HepG2 (cell line): ENCODE data around the gene ARID3C. TPM values are rescaled to one million over a fixed set of nuclear protein-coding genes. Genes with fewer than 3 reads are reported as not detected.

Experiments used
- HNRNPLL ChIP-seq: fragments of 200-400 bp; formaldehyde crosslinking; IDR thresholded peaks from 2 replicates; pipeline ENCODE4 v1.6.1; 2017; ENCODE audit warnings: mild to moderate bottlenecking, low read depth, low read length; ENCODE audit not compliant: poor library complexity, severe bottlenecking
- MYC ChIP-seq: sonication (generic); formaldehyde crosslinking; IDR thresholded peaks from 2 replicates; pipeline ENCODE4 v1.9.0; 2021; ENCODE audit warnings: missing genetic modification reagents, borderline replicate concordance
- ZFP36L2 ChIP-seq: sonication (generic); formaldehyde crosslinking; IDR thresholded peaks from 2 replicates; pipeline ENCODE4 v1.4.0; 2020; ENCODE audit warnings: missing genetic modification reagents
- ZNF446 ChIP-seq: sonication (generic); formaldehyde crosslinking; IDR thresholded peaks from 2 replicates; pipeline ENCODE4 v1.5.0; 2020; ENCODE audit warnings: mild to moderate bottlenecking, missing genetic modification reagents
- ZXDC ChIP-seq: sonication (generic); formaldehyde crosslinking; IDR thresholded peaks from 2 replicates; pipeline ENCODE4 v1.5.0; 2020; ENCODE audit warnings: mild to moderate bottlenecking, missing genetic modification reagents
- polyA plus RNA-seq, 8 experiments: library from polyadenylated mRNA; depleted of rRNA in 3 of 8; stranded (reverse) in 7 of 8; unstranded in 1 of 8; fragments of >200 nt; fragmentation: Illumina TruSeq in 4 of 8; extraction: Trizol in 4 of 8; gene quantifications; 2 replicates each; pipeline versions ENCODE4 v1.2.1 to v1.2.3, GENCODE V29; 2011 to 2016; ENCODE audit warnings: low read depth in 4 of 8, missing spikeins in 1 of 8, mixed read lengths in 1 of 8; ENCODE audit not compliant: insufficient read depth in 1 of 8
- total RNA-seq, 5 experiments: library from RNA; depleted of rRNA; stranded (reverse); fragments of >200 nt; fragmentation: Illumina TruSeq; extraction: Trizol; gene quantifications; 2 replicates each; pipeline ENCODE4 v1.2.3, GENCODE V29; 2016; ENCODE audit warnings: low read depth in 1 of 5
- TF ChIP-seq, protein P1 (sequence below): sonication (generic); formaldehyde crosslinking; IDR thresholded peaks from 2 replicates; pipeline ENCODE4 v1.4.0; 2020; ENCODE audit warnings: mild to moderate bottlenecking, missing genetic modification reagents
- TF ChIP-seq, protein P2 (sequence below): sonication (generic); formaldehyde crosslinking; IDR thresholded peaks from one replicate; pipeline ENCODE4 v1.5.1; 2020; ENCODE audit warnings: mild to moderate bottlenecking, missing genetic modification reagents; ENCODE audit errors: not compliant biosample characterization

Gene ARID3C
- total and polyA plus RNA-seq, 2 of the 13 experiments (the other 11 are each of a cell fraction or from before 2014, with no cell fraction given), result not detected

DNA sequence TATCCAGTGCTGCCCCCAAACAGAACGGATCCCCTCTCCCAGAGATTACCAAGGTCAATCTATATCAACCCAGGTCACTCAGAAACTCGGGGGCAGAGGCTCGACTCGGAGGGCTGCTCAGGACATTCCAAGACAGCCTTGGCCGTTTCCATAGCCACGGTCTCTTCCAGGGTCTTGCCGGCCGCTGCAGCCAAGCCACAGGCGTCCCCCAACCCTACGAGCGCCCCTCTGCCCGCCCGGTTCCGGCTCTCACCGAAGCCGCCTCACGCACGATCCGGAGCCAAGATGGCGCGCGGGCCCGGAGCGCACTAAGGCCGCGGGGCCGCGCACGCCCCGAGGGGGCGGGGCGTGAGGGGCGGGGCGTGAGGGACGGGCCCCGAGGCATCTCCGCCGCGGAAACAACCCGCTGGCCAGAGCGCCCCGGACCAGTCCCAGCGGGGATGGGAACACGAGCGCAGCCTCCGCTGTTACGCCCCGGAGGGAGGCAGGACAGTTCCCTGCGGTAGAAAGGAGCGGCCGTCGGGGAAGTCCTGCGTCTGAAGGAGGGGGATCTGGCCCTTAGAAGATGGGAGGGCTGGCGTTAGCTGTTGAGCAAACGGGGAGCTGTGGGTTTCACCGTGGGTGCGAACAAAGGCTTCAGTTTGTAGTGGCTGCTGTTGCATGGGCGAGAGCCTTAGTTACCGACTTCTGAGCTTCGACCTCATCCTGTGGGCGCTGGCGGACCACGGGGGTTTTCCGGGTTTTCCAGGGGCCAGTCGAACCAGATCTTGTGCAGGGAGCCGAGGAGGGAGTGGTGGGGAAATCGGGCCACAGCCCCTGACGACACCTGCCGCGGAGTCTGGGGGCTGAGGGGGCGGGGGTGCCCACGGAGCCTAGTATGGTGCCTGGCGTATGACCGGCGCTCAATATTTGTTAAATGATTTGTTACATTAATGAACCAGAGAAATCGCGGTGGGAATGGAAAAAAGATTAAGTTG lies 16.8 kb downstream of the ARID3C start, which contains the start of gene RPP25L (continued):
- TF ChIP-seq, protein P1, sequence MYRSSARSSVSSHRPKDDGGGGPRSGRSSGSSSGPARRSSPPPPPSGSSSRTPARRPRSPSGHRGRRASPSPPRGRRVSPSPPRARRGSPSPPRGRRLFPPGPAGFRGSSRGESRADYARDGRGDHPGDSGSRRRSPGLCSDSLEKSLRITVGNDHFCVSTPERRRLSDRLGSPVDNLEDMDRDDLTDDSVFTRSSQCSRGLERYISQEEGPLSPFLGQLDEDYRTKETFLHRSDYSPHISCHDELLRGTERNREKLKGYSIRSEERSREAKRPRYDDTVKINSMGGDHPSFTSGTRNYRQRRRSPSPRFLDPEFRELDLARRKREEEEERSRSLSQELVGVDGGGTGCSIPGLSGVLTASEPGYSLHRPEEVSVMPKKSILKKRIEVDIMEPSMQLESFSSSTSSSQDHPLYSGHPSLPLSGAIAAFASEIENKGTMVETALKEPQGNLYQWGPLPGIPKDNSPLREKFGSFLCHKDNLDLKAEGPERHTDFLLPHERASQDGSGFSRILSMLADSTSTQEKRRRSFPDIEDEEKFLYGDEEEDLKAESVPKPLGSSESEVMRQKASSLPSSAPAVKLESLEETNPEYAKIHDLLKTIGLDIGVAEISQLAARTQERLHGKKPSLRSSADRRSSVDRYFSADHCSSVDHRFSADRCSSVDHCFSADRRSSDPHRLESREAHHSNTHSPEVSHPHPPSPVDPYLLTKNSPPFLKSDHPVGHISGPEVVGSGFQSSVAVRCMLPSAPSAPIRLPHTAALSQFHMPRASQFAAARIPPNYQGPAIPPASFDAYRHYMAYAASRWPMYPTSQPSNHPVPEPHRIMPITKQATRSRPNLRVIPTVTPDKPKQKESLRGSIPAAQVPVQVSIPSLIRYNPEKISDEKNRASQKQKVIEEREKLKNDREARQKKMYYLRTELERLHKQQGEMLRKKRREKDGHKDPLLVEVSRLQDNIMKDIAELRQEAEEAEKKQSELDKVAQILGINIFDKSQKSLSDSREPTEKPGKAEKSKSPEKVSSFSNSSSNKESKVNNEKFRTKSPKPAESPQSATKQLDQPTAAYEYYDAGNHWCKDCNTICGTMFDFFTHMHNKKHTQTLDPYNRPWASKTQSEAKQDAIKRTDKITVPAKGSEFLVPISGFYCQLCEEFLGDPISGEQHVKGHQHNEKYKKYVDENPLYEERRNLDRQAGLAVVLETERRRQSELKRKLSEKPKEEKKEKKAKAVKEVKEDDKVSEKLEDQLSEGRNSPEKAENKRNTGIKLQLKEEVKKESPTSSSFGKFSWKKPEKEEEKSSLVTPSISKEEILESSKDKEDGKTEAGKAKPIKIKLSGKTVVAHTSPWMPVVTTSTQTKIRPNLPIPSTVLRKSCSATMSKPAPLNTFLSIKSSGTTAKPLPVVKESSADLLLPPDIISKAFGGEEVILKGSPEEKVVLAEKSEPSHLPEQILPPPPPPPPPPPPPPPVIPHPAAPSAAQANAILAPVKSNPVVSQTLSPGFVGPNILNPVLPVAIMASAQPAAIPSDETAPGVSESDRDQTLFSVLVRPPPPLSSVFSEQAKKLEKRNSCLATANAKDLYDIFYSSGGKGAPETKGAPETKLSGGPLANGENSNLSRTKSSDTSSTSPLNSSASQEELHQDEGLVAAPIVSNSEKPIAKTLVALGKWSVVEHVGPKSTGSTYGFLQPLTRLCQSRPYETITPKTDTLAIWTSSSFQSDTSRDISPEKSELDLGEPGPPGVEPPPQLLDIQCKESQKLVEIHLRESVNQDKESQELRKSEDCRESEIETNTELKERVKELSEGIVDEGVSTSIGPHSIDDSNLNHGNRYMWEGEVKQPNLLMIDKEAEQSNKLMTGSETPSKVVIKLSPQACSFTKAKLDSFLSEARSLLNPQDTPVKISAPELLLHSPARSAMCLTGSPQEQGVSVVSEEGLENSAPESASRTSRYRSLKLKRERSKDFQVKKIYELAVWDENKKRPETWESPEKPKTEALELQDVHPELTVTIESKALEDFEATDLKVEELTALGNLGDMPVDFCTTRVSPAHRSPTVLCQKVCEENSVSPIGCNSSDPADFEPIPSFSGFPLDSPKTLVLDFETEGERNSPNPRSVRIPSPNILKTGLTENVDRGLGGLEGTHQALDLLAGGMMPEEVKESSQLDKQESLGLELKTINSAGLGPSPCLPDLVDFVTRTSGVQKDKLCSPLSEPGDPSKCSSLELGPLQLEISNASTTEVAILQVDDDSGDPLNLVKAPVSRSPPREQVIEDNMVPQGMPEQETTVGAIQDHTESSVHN (CRISPR knock-in tag), result no peak
- no peak; the same call in 1 of the 2 replicates for TF ChIP-seq ZXDC (CRISPR knock-in tag)
- peak; percentile 63; the same call in 1 of the 2 replicates for TF ChIP-seq MYC (CRISPR knock-in tag)
- TF ChIP-seq ZFP36L2 (CRISPR knock-in tag), result no peak
- TF ChIP-seq, protein P2, sequence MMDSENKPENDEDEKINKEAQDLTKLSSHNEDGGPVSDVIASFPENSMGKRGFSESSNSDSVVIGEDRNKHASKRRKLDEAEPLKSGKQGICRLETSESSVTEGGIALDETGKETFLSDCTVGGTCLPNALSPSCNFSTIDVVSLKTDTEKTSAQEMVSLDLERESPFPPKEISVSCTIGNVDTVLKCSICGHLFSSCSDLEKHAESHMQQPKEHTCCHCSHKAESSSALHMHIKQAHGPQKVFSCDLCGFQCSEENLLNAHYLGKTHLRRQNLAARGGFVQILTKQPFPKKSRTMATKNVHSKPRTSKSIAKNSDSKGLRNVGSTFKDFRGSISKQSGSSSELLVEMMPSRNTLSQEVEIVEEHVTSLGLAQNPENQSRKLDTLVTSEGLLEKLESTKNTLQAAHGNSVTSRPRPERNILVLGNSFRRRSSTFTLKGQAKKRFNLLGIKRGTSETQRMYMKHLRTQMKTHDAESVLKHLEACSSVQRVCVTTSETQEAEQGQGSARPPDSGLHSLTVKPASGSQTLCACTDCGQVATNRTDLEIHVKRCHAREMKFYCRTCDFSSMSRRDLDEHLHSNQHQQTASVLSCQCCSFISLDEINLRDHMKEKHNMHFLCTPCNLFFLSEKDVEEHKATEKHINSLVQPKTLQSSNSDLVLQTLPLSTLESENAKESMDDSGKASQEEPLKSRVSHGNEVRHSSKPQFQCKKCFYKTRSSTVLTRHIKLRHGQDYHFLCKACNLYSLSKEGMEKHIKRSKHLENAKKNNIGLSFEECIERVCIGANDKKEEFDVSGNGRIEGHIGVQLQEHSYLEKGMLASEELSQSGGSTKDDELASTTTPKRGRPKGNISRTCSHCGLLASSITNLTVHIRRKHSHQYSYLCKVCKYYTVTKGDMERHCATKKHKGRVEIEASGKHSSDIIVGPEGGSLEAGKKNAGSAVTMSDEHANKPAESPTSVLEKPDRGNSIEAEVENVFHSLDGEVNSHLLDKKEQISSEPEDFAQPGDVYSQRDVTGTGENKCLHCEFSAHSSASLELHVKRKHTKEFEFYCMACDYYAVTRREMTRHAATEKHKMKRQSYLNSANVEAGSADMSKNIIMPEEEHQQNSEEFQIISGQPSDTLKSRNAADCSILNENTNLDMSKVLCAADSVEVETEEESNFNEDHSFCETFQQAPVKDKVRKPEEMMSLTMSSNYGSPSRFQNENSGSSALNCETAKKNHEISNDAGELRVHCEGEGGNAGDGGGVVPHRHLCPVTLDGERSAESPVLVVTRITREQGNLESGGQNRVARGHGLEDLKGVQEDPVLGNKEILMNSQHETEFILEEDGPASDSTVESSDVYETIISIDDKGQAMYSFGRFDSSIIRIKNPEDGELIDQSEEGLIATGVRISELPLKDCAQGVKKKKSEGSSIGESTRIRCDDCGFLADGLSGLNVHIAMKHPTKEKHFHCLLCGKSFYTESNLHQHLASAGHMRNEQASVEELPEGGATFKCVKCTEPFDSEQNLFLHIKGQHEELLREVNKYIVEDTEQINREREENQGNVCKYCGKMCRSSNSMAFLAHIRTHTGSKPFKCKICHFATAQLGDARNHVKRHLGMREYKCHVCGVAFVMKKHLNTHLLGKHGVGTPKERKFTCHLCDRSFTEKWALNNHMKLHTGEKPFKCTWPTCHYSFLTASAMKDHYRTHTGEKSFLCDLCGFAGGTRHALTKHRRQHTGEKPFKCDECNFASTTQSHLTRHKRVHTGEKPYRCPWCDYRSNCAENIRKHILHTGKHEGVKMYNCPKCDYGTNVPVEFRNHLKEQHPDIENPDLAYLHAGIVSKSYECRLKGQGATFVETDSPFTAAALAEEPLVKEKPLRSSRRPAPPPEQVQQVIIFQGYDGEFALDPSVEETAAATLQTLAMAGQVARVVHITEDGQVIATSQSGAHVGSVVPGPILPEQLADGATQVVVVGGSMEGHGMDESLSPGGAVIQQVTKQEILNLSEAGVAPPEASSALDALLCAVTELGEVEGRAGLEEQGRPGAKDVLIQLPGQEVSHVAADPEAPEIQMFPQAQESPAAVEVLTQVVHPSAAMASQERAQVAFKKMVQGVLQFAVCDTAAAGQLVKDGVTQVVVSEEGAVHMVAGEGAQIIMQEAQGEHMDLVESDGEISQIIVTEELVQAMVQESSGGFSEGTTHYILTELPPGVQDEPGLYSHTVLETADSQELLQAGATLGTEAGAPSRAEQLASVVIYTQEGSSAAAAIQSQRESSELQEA (CRISPR knock-in tag), result no peak
- TF ChIP-seq HNRNPLL, result peak; percentile 72
- 0 out of 2 replicates have a peak, but pooled peaks have one; percentile 29 for TF ChIP-seq ZNF446 (CRISPR knock-in tag)
